HG03108 (cell line): ENCODE results near the gene MTMR10.

Source experiments
- ATAC-seq: cut with Tn5 transposase; IDR thresholded peaks from one replicate; pipeline ENCODE4 v1.9.1; 2021; ENCODE audit warnings: moderate library complexity; ENCODE audit not compliant: unreplicated experiment

The MTMR10 gene

GRCh38 chr15:30922480-30923311 is 68.7 kb downstream of the MTMR10 start:
- no peak for ATAC-seq

- ATAC-seq: no peak
Observed at GRCh38 chr15:30921781-30922479, 69.5 kb downstream of the MTMR10 start.

DNA sequence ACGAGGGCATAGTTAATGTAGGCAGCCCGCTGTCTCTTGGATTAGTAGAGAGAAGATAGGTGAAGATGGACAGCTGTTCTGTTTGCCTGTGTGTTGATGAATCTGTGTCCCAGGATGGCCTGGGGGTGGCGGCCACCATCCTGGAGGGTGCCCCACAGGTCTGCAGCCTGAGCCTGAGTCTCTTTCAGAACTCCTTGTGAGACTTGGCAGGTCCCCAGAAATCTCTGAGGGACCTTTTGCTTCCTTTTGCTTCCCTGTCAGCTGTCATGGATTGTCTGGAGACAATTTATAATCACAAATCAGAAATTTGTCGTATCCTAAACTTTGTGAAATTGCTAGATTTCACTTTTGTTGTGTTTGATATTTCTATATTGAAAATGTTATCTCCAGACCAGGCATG is 70.3 kb downstream of the MTMR10 start:
- no peak for ATAC-seq

GRCh38 chr15:30919877-30920550 is 71.4 kb downstream of the MTMR10 start:
- ATAC-seq: no peak

- ATAC-seq: no peak
Observed at GRCh38 chr15:30918366-30918765, 73.1 kb downstream of the MTMR10 start.

DNA sequence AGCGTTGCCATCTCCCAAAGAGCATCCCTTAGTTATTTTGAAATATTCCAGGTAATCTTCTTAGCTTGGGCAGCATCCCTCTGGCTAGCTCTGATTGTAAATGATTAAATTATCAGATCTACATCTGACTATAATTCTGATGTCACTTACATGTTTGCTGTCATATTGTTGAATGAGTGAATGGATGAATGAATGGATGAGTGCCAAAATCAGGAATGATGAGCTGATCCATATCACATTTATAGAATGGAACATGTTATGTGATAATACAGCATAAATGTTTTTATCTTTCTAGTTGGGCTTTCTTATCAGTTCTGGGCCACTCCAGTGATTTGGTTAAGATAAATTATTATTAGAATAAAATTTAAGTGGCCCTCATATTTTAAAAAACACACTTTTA is 73.8 kb downstream of the MTMR10 start:
- no peak for ATAC-seq

DNA sequence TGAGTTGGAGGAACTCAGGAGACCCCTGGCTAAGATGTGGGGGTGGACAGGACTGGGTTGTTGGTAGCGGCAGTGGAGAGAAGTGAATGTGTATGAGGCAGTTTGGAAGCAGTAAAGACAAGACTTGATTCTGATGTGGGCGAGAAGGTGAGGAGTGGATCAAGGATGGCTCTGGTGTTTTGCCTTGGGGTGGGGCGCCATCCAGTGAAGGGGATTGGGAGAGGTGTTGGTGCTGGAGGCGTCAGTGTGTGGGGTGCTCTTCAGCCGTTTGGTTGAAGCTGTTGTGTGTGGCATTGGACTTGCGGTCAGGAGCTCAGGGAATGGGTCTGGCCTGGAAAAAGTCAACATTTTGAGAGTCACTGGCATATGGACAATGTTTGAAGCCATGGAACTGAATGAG is 74.4 kb downstream of the MTMR10 start:
- ATAC-seq: no peak

- ATAC-seq: no peak
Observed at GRCh38 chr15:30913761-30914160, 77.7 kb downstream of the MTMR10 start.

GRCh38 chr15:30906366-30906765 is 85.1 kb downstream of the MTMR10 start:
- no peak for ATAC-seq

- ATAC-seq: no peak
Observed at GRCh38 chr15:30905821-30906220, 85.6 kb downstream of the MTMR10 start.

- no peak for ATAC-seq
Observed at GRCh38 chr15:30904812-30905211, 86.6 kb downstream of the MTMR10 start.

DNA sequence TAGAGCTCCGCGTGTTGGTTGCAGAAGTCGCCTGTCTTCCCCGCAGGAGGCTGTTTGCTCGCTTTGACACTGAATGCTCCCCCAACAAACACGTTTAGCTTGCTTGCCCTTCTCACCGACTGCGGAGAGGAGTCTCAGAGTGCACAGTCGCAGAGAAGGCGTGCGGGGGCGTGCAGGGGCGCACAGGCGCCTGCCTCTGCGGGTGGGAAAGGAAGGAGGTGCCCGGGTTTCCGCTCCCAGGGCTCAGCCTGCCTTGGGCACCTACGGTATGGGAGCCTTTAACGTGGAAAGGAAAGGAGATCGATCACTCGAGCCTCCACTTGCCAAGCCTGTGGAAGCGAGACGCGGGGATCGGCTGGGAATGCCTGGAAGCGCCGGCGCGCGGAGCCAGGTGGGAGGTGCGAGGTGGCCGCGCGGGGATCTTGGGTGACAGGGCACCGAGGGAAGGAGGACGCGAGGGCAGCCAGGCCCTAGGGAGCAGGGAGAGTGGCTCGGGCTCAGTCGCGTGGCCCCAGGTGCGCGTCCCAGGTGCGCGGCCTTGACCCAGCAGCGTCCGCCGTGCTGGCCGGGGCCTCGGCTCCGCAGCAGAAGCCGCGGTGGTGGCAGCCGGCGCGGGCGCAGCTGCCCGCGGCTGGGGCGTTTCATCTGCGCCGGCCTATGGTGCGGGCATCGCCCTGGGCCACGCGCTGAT is 87.8 kb downstream of the MTMR10 start, which contains the start of gene FAN1:
TSS of gene FAN1 (plus strand) at position 419 of the 691 bp plus-strand sequence. CDS start 749 bp downstream, outside the sequence.
- ATAC-seq: peak; percentile 91

GRCh38 chr15:30901889-30902288 is 89.5 kb downstream of the MTMR10 start:
- ATAC-seq: no peak

- no peak for ATAC-seq
Observed at GRCh38 chr15:30896211-30896606, 95.2 kb downstream of the MTMR10 start.

DNA sequence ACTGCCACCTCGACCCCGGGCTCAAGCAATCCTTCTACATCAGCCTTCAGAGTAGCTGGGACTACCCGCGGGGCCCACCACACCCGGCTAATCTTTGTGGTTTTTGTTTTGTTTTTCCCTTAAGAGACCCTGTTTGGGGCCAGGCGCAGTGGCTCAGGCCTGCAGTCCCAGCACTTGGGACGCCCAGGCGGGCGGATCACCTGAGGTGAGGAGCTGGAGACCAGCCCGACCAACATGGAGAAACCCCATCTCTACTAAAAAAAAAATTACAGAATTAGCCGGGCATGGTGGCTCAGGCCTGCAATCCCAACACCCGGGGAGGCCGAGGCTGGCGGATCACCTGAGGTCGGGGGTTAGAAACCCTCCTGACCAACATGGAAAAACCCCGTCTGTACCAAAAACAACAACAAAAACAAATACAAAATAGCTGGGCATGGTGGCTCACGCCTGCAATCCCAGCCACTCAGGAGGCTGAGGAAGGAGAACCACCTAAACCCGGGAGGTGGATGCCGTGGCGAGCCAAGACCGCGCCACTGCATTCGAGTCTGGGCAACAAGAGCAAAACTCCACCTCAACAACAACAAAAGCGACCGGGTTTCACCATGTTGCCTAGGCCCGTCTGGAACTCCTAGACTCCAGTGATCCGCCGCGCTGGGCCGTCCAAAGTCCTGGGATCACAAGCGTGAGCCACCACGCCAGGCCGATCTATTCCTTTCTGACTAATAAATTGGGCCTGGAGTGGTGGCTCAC is 95.8 kb downstream of the MTMR10 start:
- ATAC-seq: no peak

DNA sequence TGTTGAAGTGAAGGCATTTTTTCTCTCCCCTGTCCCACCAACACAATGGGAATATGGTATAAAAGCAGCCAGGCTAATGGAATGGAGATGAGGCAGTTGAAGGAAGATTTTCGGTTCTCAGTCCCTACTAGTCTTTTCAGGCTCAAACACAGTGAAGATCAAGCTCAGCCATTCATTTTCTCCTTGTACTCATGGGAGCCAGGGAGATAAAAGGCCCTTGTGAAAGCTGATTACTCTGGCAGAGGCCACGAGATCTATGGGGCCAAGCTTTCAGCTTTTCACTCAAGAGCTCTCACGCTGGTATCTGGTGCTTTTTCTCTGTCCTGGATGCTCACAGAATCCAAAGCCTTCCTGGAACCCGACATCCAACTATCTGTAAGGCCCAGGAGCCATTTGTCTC is 102.2 kb downstream of the MTMR10 start:
- ATAC-seq: no peak
